ENCODE data around the gene PITPNM1.

DNA sequence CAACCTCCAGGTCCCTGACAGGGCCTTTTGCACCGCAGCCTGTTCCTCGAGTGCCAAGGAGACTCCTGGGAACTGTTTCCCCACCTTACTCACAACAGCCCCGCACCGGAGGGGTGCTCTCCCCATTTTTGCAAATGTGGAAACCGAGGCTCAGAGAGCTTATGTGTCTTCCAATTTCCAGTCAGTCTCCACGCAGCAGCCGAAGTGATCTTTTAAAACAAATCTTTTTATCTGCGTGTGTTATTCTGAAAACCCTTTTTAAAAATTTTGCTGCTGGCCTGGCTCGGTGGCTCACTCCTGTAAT, 35.7 kb downstream of the PITPNM1 start:
- TF ChIP-seq POLR2AphosphoS5 (IDR thresholded peaks at IDR 0.05): no peak
- TF ChIP-seq POLR2A (IDR thresholded peaks at IDR 0.05): no peak
